ENCODE data around the gene LETMD1.

Gene LETMD1

DNA sequence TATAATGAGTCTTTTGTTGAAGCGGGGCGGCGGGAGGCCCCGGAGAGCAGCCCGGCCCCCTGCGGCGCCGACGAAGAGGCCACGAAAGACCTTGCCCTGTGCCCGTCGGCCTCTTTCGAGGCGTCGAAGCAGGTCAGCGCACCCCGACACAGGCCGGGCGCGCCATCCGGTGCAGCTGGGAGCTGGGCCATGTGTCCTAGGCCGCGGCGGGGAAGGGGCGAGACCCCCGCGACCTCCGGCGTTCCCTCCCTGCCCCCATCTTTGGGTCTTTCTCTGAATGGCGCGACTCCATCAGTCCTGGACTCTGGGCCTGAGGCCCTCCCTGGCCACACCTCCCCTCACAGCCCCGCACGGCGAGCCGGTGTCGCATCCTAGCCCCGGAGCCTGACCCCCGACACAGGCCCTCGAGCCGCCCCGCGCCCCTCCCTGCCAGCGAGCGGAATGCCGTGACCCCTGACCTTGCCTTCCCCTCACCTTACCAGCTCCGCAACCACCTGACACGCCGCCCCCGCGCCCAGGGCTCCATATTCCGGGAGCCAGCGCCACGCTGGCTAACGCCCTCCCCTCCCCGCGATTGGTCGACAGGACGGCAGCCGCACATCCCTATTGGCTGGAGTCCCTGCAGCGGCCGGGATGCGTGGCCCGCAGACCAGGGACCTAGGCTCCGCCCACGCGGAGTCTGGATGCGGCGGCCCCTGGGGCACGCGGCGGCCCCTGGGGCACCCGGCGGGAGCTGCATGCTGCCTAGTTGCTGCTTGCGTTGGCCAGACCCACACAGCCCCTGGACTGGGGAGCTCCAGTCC lies 22.1 kb upstream of the LETMD1 start, which contains the start of gene SLC11A2:
SLC11A2 (minus strand) TSS at position 549 of the 803 bp plus-strand sequence. CDS start 15,656 bp downstream, outside the sequence.
- DNase-seq (ENCODE audit: low spot score), result peak; percentile 82

DNA sequence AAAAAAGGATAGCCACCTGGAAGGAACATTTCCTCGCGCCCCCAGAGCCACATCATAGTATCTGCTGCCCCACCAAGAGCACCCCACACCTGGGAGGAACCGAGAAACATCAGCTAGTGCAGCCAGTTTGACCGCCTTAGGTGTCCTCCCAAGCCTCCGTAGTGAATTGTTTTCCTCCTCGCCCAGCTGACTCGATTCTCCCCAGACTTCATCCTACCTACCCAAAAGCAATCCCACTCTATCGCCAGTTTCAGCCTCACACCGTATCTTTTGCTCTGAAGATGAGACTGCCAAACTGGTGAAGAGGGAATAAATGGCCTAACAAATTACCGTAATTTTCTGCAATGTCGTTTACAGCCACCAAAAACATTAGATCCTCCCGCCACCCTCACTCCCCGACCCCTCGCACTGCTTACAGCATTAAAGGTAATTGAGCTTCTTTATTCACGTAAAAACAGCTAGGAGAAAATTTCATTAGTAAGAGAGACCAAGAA lies 20.7 kb upstream of the LETMD1 start:
- no peak for DNase-seq (ENCODE audit: low spot score)

DNA sequence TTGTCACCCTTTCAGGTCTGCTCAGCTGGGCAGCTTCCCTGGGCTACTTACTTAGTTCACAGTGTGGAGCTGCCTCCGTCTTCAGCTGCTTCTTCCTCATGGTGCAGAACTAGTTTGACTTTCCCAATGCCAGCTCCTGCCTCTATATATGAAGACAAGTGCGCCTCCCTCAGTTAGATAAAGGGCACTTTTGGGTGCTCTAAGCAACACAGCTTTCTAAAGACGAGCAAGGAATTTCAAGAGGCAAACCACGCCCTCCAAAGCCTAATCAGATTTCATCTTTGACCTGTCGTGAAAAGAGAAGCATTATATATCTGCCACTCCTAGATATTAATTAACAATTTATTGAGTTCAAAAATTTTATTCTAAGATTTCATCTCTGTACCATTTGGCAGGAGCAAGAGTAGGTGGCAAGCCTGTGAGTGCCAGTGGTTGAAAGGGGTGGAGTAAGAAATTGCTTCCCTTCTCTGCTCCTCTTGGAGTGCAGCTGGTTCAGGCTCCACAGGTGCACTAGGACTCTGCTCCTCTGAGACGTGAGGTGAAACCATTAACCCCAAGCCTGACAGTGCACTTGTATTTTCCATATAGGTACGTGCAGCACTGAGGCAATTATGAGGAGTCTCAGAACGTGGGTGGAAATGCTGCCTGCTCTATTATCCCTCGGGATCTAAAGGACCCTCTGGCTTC lies 19.9 kb upstream of the LETMD1 start:
- no peak for DNase-seq (ENCODE audit: low spot score)

DNA sequence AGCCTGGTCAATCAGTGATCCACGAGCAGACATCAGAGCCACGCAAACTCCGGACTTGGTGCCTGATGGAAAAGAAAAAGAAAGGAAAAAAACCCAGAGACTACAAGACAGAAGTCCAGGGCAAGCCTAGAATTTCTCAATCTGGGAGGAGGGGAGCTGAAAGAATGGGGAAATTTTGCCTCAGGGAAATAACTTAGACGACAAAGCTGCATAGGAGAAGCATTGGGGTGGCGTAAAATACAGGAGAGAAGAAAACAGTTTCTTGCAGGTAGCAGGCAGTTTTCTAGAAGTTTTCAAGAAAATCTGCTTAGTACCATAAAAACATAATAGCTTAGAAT lies 19.3 kb upstream of the LETMD1 start:
- DNase-seq (ENCODE audit: low spot score), result no peak

DNA sequence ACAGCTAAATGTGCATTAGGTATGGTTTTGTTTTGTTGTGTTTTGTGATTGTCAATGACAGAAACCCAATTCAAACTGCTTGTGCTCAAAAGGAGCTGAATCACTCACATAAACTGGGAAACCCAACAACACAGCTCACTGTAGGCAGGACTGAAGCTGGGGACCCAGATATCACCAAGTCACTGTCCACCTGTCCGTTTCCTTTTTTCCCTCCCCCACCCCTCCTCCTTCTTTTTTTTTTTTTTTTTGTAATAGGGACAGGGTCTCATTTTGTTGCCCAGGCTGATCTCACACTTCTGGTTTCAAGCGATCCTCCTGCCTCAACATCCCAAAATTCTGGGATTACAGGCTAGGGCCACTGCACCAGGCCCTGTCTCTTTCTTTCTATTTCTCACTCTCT lies 15.1 kb upstream of the LETMD1 start:
- DNase-seq (ENCODE audit: low spot score), result no peak

DNA sequence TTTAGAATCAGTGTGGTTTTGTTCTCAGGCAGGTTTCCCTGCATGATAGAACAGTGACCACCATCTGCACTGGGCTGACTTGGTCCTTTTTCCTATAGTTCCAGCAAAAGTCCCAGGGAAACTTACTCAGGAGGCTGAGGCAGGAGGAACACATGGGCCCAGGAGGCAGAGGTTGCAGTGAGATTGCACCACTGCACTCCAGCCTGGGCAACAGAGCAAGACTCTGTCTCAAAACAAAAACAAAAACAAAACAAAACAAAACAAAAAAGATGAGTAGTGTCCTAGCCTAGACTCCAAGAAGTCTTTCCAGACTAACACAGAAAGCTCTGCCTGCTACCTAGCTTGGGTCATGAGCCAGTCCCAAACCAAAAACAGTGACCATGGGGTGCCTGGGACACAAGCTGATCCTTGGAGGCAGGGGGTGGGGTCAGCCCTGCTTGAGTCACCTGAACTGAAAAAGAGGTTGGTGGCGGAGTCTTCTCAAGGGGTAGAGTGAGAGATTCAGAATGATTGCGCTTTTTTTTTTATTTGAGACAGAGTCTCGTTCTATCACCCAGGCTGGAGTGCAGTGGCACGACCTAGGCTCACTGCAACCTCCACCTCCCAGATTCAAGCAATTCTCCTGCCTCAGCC lies 14.6 kb upstream of the LETMD1 start:
- DNase-seq (ENCODE audit: low spot score), result no peak

DNA sequence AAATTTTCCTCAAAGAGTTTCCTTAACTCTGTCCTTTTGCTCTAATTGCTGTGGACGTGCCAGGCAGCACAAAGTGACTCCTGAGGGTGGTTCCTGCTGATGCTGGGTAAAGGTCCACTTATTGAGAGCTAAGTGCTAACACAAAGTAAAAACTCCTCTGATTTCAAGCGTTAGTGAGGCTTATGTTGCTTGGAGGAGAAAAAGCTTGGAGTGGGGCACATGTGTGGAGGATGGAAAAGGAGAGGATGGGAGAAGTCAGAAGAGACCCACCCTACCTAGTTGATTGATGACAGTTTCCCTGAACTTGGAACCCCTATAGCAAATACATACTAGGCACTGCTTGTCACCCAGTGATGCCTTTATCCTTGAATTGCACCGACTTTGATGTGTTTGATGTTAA lies 11.8 kb upstream of the LETMD1 start:
- DNase-seq (ENCODE audit: low spot score), result no peak

DNA sequence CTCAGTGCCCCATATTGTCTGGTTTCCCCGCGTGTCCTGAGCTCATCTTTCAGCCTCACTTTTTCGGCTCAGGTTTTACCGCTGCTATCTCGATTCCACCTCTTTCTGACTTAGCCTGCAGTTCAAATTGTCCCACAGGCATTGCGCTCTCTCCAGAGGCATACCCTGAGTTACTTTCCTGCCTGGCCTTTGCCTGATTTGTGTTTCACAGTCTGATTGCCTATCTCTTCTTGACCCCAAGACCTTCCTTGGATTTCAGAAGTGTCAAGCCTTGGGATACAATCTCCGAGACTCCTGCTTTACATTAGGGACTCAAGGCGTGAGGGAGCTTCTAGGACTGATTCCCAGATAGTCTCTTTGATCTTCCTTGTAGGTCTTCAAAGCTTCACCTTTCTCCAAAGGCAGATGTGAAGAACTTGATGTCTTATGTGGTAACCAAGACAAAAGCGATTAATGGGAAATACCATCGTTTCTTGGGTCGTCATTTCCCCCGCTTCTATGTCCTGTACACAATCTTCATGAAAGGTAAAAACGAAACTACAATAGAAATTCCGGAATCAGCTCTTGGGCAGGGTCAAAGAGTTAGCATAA lies 629 bp downstream of the LETMD1 start:
- DNase-seq (ENCODE audit: low spot score), result no peak

DNA sequence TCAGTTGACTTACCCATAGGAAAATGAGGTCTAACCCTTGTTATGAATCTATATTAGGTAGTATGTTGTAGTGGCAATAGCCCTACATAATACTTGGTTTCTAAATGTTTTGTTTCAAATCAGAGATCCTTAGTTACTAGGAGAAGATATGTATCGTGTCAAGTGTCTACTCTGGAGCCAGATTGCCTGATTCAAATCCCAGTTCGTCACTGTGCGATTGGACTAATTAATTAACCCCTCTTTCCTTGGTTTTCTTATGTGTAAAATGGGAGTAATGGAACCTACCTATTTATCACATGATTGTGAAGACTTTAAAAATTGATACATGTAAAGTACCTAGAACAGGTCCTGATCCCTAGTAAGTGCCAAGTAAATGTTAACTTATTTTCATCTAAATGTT lies 1.4 kb downstream of the LETMD1 start:
- DNase-seq (ENCODE audit: low spot score), result no peak

DNA sequence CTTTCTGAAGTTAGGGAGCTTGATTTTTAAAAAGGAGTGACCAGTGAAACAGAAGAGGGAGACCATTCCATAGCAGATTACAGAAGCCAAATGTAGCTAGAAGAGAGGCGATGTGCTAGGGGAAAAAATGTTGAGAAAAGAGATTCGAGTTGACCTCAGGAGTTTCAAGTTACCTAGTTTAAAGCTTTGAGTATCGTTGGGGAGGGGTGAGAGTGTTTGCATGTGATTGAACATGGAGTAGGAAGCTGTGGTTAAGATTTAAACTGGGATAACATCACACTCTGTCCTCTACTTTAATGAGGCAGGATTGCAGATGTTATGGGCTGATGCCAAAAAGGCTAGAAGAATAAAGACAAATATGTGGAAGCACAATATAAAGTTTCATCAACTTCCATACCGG lies 3.7 kb downstream of the LETMD1 start:
- DNase-seq (ENCODE audit: low spot score), result no peak

DNA sequence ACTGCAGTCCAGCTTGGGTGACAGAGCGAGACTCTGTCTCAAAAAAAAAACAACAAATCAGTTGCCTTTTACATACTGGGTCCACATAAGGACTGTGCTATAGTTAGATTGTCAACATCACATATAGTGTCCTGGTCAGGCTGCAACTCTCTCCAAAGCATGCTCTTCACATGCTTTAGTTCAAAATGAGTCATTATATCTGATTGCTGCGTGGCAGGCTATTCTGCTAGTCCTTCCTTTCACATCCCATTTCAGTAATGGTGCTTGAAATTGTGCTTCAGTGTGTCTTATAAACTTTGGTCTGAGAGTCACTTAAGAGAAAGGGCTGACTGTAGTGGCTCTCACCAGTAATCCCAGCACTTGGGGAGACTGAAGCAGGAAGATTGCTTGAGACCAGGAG lies 6.9 kb downstream of the LETMD1 start:
- DNase-seq (ENCODE audit: low spot score), result no peak

DNA sequence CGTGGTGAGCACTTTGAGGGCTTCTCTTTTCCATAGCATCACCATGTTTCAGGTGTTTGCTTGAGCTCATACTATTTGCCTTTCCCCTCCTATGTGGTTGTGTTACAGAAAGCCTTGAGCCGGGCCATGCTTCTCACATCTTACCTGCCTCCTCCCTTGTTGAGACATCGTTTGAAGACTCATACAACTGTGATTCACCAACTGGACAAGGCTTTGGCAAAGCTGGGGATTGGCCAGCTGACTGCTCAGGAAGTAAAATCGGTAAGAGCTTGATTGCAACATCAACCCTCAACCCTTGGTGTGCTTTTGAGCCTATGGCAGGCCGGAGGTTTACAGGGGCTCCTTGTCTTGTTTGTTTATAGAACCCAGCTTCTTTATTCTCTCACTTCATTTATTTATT lies 8.1 kb downstream of the LETMD1 start:
- DNase-seq (ENCODE audit: low spot score), result no peak

DNA sequence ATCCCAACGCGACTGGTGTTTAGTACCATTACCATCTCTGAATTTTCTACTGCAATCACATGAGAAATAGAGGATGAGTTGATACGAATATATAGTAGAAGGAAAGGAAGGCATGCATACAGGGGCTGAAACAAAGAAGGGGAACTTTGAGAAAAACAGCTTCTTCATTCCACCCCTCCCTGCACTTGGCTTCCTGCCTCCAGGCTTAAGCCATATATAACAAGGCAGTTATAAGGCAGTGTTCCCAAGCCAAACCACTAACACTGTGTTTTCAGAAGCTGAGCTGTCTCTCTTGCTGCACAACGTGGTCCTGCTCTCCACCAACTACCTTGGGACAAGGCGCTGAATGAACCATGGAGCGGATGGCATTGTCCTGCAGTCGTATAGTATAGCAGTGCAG lies 11.0 kb downstream of the LETMD1 start:
- DNase-seq (ENCODE audit: low spot score), result no peak

DNA sequence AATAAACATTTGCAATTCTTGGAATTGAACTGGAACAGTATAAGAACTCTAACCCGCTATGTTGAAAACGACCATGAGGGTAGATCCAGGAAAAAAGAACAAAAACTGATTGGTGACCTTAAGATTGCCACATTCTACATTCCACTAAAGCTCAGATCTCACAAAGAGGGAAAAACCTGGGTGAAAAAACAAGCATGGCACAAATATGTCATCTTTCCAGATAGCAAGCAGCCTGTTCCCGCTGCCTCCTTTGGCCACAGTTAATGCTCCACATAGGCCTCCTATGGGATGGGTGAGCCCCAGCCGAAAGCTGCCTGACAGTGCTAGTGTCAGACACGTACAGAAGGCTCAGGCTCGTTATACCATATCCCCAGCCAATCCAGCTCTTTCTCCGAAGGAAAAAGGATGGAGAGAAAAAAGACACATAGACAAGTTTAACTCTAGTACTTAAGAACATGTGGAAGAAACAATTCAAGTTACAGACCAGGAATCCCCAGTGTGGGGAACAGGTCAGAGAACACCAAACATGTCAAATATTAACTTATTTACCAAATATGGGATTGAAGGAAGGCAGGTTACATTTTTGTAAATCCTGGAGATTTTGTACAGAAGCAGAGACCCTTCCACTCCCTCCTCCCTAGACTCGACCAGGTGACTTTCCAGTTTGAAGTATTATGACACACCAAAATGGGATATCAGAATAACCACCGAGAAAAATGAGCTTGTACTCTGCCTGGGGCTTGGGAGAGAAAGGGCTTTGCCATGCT lies 14.7 kb downstream of the LETMD1 start:
- DNase-seq (ENCODE audit: low spot score), result no peak

DNA sequence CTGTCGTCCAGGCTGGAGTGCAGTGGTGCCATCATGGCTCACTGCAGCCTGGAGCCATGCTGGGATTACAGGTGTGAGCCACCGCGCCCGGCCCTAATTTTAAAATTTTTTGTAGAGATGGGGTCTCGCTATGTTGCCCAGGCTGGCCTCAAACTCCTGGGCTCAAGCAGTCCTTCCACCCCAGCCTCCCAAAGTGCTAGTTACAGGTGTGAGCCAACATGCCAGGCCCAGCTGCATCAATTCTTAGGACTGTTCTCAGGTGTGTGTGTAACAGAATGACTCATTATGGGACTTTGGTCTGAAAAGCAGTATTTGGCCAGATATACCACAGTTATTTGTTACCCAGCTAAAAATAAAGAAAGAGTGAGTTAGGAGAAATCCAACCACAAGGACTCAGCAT lies 17.4 kb downstream of the LETMD1 start:
- DNase-seq (ENCODE audit: low spot score), result no peak

DNA sequence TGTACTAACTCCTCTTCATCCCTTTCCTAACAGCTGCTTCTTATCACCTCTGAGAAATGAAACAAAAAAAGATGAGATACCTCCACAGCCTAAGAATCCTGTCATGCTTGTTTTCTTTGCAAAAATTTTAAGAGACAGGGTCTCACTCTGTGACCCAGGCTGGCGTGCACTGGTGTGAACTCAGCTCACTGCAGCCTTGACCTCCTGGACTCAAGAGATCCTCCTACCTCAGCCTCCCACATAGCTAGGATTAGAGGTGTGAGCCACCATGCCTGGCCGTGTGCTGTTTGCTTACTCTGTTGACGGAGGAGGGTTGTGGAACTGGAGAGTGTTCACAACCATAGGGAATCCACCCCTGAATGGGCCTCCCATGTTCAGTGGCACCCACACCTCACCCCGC lies 19.1 kb downstream of the LETMD1 start:
- no peak for DNase-seq (ENCODE audit: low spot score)

DNA sequence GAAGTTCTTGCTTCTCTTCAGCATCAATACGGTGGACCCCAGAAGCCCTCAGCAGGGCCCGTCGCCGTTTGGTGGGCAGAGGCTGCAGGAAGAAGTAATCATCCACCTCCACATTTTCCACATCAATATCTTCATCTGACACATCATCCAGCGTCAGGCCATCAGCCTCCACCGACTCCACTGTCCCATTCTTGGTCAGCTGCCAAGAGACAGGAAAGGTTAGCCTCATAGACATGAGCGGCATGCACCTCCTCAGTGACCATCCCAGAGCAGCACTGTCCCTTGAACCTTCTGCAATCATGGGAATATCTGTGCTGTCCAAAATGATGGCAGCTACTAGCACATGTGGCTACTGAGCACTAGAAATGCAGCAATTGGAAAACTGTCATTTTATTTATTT lies 19.6 kb downstream of the LETMD1 start:
- no peak for DNase-seq (ENCODE audit: low spot score)

DNA sequence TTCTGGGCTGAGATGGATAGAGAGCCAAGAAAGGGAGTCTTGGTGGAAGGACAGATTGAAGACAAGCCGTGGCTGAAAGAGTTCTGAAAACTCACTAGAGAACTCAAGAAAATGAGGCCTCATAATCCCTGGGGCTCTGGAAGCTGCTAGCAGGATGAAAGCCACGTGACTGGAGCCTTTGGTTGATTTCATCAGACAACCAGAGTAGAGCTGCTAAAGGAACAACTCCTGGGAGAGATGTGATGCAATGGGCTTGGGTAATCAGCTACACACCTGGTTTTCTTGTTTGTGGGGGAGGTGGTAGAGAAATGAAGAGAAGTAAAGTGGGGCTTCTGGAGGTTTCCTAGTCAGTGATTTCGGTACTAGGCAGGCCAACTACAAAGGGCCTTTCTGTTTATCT lies 21.9 kb downstream of the LETMD1 start:
- DNase-seq (ENCODE audit: low spot score), result no peak

DNA sequence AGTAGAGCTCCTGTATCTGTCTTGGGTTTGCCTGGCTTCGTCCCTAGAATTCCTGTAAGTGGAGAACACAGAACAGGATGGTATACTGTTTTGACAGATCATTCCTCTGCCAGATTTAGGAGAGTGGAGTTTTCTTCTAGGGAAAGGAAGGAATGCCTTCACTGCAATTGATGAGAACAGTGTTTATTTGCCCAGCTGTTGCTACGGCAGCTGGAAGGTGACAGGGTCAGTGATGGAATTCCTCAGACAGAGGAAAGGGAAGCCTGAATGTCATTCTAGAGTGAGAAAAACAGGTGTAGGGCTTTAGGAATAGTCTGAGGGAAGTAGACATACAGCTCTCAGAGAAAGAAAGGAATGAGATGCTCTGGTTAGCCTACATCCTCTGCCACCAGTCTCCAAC lies 23.5 kb downstream of the LETMD1 start:
- no peak for DNase-seq (ENCODE audit: low spot score)

DNA sequence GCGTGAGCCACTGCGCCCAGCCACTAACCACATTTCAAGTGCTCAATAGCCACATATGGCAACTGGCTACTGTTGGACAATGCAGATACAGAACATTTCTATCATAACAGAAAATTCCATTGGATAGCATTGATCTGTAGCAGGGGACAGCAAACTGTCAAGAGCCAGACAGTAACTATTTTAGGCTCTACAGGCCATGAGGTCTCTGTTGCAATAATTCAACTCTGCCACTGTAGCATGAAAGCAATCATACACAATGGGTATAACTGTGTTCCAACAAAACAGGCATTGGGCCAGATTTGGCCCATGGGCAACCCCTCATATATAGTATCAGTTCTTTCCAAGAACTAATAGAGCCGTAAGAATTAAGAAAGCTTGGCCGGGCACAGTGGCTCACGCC lies 27.3 kb downstream of the LETMD1 start:
- peak; percentile 15 for DNase-seq (ENCODE audit: low spot score)

DNA sequence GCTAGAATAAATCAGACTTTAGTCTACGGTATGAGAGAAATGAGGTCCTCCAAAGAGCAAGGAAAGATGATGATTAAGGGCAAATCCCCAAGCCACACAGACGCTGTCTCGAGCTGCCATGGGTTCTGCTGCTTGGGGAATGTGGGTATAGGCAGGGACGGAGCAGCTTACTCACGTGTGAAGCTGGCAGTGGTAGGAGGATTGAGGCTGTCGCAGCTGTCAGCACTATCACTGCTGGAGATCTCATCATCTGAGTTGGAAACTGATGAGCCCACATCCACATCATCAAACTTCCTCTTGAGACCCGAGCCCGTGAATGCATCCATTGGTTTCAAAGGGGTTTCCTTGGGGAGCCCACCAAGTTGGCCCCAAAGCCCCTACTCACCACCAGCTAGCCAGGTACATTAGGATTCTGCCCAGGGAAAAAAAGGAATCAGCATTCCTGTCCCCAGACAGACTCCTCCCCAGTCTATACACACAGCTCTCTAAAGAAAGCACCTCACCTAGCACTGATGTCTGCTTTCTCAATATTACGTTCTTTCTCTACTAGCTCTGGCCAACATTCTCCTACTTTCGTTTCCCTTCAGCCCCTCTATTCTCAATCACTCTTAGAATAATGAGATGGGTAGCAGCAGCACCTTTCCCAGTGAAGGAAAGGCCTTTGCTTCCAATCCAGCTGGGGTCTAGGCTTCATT lies 28.3 kb downstream of the LETMD1 start:
- no peak for DNase-seq (ENCODE audit: low spot score)

All from COLO829 (cell line).